Globus pallidus (tissue), 1 donor: ENCODE results near the gene RAB20.
"Not testable (repeated sequence)": the region's sequence is repeated elsewhere in the genome, so short reads cannot be mapped to it uniquely, and the experiment has no call there.

ENCODE experiments used
- DNase-seq: peaks from one replicate; pipeline ENCODE4 v3.0.0-alpha.2; 2015; ENCODE audit warnings: low spot score

Gene RAB20

DNA sequence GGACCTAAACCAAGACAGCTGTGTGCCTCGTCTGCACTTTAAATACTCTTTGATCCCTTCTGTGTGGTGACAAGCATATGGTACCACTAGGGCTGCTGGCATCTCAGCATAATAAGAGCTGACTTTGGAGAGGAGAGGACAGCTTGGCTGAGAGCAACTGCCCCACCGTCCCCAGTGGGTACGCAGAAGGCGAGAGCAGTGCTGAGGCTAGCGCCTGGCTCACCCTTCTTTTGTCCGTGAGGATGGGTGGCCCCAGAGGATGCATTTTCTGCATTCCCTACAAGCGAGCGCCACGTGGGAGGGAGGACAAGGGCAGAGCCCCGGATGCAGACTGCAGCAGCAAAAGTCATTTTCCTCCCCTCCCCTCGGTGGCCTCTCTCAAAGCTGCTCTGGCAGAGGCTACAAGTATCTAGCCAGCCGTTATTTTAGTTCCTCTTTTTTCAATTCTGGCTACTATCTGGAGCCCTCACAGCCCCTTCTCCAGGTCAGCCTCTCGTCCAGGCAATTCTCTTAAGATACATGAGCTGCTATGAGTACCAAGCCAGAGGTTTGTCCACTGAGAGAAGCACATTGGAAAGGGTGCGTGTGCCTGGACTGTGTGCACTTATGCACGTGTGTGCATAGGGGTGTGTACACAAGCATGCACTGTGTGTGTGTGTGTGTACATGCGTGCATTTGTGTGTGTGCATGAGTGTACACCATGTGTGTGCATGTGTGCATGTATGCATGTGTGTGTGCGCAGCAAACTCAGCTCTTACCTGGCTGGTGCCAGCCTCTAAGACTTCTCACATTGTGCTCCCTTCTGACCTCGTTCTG lies 51.3 kb downstream of the RAB20 start:
- peak; percentile 20 for DNase-seq

DNA sequence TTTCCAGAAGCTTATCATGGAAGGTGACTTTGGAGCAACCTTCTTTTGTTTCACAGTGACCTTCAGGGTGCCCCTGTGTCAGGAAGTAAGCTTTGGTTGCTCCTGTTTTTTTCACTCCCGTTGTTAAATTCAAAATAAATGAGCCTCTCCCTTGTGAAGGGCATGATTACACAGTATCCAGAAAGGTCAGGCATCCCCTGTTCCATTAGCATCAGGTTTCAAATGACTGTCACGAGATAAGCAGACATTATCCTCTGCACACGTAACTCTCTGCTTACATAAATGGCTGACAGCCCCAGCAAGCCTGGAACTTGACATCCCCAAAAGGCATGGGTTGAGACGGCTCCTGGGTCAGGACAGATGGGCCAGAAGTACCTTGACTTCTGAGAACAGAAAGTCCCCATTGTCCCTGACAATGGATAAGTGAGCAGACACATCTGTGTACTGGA lies 52.0 kb downstream of the RAB20 start:
- DNase-seq, result no peak

DNA sequence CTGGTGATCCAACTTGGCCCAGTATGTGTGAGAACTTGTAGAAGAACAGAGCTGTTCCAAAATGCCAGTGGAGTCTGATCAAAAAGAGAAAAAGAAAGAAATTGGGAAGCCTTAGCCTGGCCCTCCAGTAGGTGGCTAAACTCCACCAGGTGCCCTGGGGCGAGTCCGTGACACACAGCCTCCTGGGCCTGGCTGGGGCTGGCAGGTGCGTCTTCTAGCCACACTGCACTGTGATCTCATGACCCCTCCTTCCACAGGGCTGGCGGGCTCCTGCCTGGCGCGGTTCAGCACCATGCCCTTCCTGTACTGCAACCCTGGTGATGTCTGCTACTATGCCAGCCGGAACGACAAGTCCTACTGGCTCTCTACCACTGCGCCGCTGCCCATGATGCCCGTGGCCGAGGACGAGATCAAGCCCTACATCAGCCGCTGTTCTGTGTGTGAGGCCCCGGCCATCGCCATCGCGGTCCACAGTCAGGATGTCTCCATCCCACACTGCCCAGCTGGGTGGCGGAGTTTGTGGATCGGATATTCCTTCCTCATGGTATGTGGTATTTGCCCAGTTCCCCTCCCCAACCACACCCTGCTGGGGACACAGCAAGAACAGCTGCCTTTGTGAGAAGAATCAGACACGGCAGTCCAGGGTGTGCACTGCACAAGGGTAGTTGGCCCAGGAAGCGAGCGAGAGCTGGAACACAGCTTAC lies 53.7 kb downstream of the RAB20 start:
- no peak for DNase-seq

DNA sequence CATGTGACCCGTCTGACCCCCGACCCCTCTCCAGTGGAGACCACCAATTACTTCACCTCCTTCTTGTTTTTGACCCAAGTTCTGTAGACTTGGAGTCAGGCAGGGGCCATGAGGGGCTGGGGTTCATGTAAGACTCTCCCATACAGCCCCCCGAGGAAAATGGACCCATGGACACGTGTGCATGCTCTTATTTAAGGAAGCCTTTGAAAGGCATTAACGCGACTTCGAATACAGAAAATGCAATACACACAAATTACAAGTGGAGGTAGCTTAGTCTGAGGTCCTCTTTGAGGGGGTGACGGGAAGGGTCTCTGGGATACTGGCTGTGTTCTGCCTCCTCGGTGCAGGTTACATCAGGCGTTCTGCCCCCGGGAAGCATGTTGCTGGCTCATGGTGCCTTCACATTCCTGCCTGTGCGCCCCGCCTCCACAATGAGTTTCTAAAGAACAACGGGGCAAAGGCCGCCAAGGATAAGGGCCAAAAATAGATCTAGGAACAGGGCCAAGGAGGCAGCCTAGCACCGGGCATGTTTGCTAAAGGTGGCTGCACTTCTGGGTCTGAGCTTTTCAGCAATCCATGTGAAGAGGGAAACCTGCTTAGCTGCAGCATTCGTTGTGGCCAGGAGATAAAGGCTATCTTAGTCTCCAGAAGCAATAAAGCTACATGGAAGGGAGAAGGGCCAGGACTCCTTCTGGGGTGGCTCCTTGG lies 54.5 kb downstream of the RAB20 start:
- DNase-seq, result no peak

DNA sequence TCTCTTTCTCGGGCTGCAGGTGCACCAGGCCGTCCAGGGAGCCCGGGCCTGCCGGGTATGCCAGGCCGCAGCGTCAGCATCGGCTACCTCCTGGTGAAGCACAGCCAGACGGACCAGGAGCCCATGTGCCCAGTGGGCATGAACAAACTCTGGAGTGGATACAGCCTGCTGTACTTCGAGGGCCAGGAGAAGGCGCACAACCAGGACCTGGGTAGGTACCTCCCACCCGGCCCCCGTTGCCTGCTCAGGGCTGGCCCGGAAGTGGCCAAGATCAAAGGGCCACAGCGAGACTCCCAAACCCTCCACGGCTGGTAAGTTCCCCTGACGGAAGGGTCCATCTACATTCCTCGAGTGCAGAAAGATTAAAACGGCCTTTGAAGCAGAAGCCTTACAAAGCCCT lies 55.1 kb downstream of the RAB20 start:
- DNase-seq, result no peak

DNA sequence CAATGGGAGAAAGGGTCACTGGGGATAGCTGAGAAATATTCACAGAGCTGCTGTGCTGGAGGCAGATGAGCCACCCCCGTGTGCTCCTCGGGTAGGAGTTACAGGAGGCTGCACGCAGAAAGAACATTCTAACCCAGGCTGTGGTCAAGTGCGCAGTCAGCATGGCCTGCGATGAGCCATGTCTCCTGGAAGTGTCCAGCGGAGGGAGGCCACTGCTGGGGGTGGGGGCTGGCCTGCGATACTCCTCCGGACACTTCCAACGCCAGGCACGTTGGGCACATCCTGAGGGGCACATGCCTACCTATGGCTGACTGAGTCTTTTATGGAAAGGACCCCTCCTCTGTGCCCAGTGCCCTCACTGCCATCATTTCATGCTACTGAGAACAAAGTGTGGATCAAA lies 55.9 kb downstream of the RAB20 start:
- DNase-seq, result no peak

DNA sequence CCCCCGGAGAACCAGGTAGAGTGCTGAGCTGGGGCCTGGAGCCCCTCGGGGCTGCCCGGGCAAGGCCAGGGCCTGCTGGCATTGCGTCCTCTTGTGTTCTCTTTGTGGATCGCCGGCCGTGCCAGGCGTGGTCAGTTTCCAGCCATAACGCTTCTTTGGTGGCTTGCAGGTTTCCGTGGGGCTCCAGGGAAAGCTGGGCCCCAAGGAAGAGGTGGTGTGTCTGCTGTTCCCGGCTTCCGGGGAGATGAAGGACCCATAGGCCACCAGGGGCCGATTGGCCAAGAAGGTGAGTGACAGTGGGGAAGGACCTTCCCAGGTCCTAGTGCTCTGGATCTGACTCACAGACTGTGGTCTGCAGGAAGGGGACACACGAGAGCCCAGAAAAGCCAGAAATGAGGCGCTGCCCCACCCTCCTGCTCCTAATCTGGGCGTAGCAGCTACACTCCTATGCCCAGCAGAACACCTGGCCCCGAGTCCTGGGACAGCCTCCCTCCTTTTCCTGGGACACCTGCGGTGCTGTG lies 57.5 kb downstream of the RAB20 start:
- DNase-seq, result no peak

DNA sequence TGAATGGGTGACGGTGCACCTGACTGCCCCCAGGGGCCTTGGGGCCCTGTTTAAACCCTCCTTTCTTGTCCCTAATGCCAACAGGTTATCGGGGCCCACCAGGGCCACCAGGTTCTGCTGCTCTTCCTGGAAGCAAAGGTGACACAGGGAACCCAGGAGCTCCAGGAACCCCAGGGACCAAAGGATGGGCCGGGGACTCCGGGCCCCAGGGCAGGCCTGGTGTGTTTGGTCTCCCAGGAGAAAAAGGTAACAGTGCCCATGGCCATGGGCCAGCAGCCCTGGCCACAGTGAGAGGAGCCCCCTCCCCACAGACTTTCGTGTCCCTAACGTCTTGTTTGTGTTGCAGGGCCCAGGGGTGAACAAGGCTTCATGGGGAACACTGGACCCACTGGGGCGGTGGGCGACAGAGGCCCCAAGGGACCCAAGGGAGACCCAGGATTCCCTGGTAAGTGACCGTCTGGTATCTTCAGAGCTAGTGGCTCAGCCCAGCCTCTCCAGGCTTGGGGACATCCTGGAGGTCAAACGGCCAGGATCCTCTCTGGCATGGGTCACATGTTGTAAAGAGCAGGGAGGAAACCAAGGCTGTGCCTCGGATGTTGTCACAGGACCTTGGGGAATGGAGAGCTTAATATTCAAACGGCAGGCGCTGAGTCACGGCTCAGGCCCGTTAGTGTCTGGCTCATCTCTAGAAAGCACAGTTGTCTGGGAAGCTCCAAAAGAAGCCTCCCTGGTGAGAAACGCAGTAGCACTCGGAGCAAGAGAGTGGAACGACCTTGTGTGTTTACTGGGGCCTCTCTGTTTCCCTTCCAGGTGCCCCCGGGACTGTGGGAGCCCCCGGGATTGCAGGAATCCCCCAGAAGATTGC lies 58.3 kb downstream of the RAB20 start:
- DNase-seq, result no peak

DNA sequence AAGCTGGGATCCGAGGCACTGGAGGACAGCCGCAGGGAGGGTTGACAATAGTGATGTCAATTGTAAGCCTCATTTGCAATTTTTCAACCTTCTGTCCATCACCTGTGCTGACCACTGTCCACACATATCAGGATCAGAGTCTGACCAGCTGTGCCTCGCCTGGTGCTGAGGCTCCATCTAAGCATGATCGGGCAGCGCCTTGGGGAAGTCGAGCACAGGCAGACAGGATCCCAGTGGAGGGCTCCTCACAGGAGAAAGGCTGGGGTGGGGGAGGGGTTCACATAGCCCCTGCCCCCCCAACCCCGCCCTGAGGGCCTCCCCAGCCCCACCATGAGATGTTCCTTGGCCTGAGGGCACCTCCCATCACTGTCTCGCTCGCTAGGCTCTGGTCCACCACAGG lies 60.3 kb downstream of the RAB20 start:
- no peak for DNase-seq

DNA sequence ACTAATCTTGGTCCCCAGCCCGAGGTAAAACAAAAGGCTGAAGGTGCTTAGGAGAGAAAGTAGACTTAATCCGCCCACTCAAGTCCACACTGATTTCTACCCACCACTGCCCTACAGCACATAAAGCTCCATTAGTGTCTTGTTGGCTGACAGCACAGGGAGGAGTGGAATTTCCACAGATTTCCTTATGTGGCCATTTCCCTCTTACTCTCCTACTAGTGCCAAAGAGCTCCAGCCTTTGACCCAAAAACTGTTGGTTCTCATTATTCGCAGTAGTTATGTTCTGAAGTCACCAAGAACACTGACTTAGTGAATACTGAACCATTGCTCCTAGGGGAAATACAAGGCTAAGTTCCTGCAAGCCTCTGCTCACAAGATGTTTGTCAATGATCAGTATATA lies 61.2 kb downstream of the RAB20 start:
- no peak for DNase-seq

DNA sequence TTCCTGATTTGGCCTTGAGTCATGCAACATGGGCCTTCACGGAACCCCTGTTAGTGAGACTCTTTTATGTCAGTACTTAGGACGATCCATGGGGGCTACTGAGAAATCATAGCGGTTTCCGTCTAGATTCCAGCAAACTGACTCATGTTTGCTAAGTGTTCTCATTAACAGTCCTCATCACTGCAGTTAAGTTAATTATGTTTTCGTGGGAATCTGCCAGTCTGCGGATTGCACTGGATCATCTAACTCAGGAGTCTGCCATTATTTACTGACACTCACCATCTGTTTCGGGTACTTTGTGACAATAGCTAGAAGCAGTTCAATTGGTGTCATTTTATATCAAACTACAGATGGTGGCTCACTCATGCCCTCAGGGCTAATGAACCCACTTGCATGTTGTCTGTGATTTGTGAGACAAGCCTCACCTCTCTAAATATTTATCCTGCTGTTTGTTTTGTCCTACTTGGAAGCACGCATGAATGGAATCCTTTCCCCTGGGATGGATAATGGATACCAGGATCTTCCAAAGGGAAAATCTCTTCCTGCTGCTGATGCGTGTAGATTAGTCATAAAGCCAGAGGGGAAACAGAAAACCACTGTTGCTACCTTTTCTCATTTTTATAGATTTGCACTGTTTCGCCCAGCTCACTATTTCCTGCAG lies 61.8 kb downstream of the RAB20 start:
- no peak for DNase-seq

DNA sequence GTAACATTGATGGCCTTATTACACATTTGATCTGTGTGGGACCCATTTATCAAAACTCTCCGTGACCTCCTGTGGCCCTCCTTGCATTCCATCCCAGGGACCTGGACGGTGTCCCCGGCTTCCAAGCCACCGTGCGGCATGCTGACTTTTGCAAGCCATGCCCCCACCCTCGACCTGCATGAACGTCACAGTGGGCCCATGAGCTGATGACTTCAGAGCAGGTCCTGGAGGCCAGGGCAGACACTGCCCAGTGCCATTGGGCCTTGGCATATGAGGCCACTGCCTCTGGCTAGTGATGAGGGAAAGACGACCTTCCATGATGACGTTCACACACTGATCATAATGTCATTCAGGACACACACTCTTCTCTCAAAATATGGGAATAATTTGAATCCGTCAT lies 62.8 kb downstream of the RAB20 start:
- DNase-seq, result no peak

DNA sequence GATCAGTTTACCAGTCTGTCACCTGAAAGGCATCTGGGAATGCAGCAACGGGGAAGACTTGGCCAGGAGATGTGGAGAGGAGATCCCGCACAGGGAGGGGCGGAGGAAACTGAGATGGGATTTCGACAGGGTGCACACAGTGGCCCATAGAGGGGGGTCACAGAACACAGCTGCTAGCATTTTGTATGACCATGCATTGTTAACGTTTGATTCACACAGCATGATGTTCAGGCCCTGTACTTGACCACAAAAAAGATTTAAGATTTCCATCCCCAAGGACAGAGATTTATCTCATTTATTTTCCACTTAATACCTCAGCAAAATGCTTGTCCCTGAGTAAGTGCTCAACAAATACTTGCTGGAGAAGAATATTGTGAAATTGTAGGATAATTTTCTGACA lies 63.2 kb downstream of the RAB20 start:
- no peak for DNase-seq

DNA sequence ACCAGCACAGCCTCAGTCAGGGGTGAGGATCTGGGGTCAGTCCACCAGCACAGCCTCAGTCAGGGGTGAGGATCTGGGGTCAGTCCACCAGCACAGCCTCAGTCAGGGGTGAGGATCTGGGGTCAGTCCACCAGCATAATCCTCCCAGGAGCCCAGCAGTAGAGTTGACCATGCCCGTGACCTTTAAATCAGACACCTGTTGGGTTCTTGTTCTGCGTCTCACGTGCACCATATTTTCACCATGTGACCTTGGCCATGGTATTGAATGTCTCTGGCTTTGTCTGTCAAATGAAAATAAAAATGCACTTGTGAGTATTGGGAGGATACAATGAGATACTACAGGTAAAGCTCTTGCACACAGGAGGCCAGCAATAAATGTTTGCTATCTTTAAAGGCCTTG lies 63.6 kb downstream of the RAB20 start:
- not testable (repeated sequence) for DNase-seq

DNA sequence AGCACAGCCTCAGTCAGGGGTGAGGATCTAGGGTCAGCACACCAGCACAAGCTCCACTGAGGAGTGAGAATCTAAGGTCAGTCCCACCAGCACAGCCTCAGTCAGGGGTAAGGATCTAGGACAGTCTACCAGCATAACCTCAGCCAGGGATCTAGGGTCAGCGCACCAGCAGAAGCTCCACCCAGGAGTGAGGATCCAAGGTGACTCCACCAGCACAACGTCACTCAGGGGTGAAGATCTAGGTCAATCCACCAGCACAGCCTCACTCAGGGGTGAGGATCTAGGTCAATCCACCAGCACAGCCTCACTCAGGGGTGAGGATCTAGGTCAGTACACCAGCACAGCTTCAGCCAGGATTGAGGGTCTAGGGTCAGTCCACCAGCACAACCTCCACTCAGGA lies 64.5 kb downstream of the RAB20 start:
- no peak for DNase-seq

DNA sequence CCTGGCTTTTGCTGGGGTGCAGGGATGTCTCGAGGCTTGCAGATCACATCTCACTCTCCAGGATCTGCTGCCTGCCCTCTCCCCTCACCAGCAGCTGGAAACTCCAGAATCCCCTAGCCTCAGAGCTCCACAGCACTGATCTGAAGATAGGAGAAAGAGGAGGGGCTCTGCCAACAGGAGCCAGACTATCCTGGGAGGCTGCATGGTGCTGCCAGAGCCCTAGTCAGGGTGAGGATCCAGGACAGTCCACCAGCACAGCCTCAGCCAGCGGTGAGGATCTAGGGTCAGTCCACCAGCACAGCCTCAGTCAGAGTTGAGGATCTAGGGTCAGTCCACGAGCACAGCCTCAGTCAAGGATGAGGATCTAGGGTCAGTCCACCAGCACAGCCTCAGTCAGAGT lies 65.2 kb downstream of the RAB20 start:
- DNase-seq, result no peak

DNA sequence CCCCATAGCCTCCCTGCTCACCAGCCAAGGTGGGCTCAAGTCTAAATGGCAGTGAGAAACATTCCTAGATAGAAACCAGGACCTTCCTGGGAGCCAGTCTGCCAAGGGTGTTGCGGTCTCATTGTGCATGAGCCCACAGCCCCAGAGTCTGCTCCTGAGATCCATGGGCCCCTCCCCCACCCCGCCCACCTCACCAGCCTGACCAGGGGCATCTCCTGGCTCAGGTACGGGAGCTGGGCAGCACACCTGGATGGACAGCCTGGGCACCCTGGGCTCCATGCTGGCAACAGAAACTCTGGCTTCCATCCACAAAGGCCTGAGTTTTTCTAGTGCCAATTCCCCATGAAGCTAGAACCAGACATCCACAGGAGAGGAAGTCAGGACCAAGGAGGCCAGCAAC lies 65.6 kb downstream of the RAB20 start:
- DNase-seq, result no peak

DNA sequence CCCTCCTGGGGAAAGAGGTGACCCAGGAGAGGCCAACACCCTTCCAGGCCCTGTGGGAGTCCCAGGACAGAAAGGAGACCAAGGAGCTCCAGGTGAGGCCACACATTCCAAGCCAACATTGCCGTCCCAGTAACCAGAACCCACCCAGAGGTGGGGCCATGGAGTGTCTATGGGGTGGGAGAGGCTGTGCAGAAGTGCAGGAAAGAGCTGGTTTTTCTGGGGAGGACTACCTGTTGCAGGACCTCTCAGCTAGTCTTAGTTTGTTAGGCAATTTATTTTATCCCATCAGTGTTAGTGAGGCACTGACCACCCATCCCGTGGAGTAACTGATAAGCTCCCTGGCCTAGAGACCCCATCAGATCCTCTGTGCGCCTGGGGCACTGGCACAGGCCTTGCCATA lies 66.1 kb downstream of the RAB20 start:
- DNase-seq, result no peak

DNA sequence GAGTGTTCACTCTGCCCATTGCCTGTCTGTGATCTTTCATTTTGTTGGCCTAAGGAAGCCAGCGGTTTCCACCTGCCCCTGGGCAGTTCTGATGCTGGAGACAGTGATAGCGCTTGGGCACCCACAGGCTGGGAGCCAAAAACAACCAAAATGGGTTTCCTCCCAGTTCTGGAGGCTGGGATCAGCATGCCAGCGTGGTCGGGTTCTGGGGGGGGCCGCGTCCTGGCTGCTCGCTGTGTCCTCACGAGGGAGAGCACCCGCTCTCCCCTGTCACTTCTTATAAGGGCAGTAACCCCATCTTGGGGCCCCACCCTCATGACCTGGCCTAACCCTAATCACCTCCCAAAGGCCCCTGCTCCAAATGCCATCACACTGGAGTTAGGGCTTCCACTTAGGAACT lies 67.9 kb downstream of the RAB20 start:
- DNase-seq, result no peak

DNA sequence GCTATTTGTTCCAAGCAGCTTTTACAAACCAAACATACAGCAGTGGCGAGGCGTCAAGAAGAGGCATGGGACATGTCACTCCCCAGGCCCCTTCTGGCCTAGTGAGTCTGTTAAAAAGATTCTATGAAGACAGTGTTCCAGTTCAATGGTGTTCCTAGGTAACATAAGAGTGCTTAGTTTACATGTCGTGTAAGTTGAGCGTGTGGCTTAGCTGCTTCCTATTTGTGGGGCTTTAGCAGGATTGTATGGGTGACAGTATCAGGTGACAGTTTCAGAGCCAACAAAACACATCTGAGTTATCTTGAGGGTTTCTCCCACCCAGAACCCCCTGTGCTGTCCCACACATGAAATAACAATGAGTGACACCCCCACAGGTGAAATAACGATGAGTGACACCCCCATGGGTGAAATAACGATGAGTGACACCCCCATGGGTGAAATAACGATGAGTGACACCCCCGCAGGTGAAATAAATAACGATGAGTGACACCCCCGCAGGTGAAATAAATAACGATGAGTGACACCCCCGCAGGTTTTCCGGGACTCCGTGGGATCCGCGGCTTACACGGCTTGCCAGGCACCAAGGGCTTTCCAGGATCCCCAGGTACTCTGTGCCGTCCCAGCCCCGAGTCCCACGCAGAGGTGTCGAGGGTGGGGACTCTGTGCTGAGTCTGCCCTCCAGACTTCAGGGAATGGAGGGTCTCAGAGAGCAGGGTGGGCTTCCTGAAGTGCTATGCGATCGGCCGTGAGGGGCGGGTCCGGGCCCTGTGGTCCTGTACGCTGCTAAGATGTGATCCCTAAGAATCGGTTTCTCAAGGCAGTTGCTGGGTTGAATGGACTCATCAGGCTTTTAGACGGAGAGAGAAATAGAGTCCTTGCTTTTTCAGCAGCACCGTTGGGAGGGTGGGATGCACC lies 68.6 kb downstream of the RAB20 start:
- no peak for DNase-seq
